NB4 (cell line): ENCODE measurements around the gene ACTBL2.

Source experiments
- MYC ChIP-seq: IDR thresholded peaks from 2 replicates; pipeline ENCODE4 v1.6.1; 2011; ENCODE audit warnings: low read depth, low read length
- POLR2A ChIP-seq: IDR thresholded peaks from 2 replicates; pipeline ENCODE4 v1.6.1; 2011; ENCODE audit warnings: mild to moderate bottlenecking; ENCODE audit not compliant: insufficient read length; ENCODE audit errors: extremely low read depth
- TF ChIP-seq, protein P1 (sequence below): IDR thresholded peaks from one replicate; pipeline ENCODE4 v1.5.1; 2012; ENCODE audit warnings: low read depth, low read length

DNA sequence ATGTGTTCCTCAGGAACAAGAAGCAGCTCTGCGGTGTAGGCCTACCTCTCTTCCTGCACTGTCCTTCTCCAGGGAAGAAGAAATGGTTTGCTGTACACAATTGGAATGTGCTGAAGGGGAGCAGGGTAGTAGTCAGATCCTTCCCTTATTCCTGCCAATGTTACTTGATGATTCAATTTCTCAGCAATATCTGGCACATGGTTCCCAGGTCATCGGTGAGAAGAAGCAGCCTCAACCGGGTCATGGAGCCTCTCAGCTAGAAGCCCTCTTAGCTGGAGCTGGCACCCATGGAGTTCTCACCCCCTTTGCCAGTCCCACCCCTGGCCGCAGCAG is 36.9 kb downstream of the ACTBL2 start:
- TF ChIP-seq, protein P1, sequence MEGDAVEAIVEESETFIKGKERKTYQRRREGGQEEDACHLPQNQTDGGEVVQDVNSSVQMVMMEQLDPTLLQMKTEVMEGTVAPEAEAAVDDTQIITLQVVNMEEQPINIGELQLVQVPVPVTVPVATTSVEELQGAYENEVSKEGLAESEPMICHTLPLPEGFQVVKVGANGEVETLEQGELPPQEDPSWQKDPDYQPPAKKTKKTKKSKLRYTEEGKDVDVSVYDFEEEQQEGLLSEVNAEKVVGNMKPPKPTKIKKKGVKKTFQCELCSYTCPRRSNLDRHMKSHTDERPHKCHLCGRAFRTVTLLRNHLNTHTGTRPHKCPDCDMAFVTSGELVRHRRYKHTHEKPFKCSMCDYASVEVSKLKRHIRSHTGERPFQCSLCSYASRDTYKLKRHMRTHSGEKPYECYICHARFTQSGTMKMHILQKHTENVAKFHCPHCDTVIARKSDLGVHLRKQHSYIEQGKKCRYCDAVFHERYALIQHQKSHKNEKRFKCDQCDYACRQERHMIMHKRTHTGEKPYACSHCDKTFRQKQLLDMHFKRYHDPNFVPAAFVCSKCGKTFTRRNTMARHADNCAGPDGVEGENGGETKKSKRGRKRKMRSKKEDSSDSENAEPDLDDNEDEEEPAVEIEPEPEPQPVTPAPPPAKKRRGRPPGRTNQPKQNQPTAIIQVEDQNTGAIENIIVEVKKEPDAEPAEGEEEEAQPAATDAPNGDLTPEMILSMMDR = no peak
- TF ChIP-seq MYC = no peak
- TF ChIP-seq POLR2A = no peak
